ENCODE measurements around the gene KLRC4.
"Not testable (repeated sequence)": the region's sequence is repeated elsewhere in the genome, so short reads cannot be mapped to it uniquely, and the experiment has no call there.

The KLRC4 gene

DNA sequence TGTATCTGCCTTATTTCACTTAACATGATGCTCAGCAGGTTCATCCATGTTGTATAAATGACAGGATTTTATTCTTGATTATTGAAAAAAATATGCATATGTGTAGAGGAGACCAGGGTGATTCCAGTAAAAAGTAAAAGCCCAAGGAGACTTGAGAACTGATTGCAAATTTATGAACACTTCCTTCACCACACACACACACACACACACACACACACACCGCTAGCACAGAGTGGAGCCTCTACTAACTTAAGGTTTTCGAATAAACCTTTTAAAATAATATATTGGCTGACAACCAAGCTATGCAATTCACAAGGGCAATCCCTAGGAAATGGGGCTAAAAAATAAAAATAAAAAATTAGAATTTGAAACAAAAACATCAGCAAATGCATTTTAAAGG is 11.4 kb downstream of the KLRC4 start:
- no peak for DNase-seq (ENCODE audit: low spot score)
- TF ChIP-seq, protein P1, sequence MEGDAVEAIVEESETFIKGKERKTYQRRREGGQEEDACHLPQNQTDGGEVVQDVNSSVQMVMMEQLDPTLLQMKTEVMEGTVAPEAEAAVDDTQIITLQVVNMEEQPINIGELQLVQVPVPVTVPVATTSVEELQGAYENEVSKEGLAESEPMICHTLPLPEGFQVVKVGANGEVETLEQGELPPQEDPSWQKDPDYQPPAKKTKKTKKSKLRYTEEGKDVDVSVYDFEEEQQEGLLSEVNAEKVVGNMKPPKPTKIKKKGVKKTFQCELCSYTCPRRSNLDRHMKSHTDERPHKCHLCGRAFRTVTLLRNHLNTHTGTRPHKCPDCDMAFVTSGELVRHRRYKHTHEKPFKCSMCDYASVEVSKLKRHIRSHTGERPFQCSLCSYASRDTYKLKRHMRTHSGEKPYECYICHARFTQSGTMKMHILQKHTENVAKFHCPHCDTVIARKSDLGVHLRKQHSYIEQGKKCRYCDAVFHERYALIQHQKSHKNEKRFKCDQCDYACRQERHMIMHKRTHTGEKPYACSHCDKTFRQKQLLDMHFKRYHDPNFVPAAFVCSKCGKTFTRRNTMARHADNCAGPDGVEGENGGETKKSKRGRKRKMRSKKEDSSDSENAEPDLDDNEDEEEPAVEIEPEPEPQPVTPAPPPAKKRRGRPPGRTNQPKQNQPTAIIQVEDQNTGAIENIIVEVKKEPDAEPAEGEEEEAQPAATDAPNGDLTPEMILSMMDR (IDR thresholded peaks at IDR 0.05; ENCODE audit: extremely low read depth, missing control alignments): no peak

DNA sequence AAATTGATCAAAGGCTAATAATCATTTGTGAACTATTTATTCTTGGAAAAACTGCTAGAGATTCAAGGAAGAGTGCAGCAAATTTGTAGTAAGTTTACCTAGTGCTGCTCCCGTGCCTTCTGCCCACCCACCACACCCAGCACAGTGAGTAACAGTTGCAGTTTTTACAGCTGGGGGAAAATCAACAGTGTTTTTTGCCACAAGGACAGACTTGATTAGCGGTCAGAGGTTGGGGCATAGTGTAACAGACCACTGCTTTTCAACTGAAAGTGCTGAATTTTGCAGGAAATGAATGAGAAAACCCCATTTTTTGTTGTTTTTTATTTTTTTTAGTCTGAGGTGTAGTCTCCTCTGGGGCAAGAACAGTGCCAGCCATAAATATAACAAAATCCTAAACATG is 12.3 kb downstream of the KLRC4 start:
- TF ChIP-seq, protein P1 (IDR thresholded peaks at IDR 0.05; ENCODE audit: extremely low read depth, missing control alignments): no peak
- DNase-seq (ENCODE audit: low spot score): no peak

DNA sequence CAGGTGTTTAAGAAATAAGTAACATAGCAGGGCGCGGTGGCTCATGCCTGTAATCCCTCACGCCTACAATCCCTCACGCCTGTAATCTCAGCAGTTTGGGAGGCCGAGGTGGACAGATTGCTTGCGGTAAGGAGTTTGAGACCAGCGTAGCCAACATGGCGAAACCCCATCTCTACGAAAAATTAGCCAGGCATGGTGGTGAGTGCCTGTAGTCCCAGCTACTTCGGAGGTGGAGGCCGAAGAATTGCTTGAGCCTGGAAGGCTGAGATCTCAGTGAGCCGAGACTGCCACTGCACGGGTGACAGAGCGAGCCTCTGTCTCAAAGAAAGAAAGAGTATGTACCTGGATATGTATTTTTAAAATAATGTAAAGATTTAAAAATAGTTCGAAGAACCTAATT is 13.4 kb downstream of the KLRC4 start:
- not testable (repeated sequence) for DNase-seq (ENCODE audit: low spot score)

DNA sequence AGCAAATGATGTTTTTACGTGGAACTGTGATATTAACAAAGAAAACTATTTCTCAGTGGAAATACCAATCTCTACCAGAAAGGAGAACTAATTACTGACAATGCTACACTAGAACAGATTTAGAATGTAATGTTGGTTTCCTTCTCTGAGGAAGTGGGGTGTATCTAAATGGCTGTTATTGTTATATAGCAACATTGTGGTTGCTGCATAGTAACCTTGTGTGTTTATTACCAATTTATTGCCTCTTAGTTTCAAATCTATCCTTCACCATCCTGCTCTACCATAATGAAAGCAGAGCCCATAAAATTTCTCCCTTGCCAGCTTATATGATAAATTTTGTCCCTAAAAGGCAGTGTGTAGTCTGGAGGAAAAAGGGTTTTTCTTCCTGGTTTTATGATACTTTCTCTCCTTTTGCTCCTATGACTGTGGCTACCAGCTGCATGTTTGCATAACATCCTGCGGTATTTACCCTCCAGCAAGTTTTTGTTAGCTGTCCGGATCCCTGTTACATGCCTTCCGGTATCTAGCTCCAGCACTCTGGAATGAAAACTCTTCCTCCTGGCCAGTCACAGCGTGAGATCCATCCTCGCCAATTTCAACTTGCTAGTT is 14.1 kb downstream of the KLRC4 start:
- peak; percentile 36 for DNase-seq (ENCODE audit: low spot score)
- TF ChIP-seq, protein P1 (IDR thresholded peaks at IDR 0.05; ENCODE audit: extremely low read depth, missing control alignments): no peak

DNA sequence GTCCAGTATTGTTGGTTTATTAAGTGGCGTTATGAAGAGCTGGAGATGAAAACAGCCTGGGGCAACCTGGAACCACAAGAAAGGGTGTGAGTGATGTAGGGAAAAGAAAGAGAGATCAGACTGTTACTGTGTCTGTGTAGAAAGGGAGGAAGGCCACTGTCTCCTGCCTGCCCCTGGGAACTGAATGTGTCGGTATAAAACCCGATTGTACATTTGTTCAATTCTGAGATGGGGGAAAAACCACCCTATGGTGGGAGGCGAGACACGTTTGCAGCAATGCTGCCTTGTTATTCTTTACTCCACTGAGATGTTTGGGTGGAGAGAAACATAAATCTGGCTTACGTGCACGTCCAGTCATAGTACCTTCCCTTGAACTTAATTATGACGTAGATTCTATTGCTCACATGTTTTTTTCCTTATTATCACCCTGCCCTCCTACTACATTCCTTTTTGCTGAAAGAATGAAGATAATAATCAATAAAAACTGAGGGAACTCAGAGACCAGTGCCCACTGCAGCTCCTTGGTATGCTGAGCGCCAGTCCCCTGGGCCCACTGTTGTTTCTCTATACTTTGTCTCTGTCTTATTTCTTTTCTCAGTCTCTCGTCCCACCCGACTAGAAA is 14.9 kb downstream of the KLRC4 start:
- DNase-seq (ENCODE audit: low spot score): not testable (repeated sequence)

DNA sequence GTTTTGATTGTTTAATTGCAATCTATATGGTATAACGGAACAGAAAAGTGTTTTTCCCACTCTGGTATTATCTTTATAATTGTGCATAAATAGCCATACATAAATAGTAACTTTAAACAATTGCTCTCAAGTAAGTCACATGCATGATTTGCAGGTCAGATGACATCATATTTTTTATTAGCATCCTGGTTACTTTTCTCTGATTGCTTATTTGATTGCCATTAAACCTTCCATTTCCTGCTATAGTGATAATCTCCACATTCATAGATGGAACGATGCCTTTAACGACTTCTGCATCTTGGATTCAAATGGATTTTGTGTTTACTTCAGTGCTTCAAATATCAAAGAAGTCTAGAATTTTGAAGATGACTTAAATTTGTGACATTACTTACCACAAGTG is 16.3 kb downstream of the KLRC4 start:
- TF ChIP-seq, protein P1 (IDR thresholded peaks at IDR 0.05; ENCODE audit: extremely low read depth, missing control alignments): no peak
- no peak for DNase-seq (ENCODE audit: low spot score)

DNA sequence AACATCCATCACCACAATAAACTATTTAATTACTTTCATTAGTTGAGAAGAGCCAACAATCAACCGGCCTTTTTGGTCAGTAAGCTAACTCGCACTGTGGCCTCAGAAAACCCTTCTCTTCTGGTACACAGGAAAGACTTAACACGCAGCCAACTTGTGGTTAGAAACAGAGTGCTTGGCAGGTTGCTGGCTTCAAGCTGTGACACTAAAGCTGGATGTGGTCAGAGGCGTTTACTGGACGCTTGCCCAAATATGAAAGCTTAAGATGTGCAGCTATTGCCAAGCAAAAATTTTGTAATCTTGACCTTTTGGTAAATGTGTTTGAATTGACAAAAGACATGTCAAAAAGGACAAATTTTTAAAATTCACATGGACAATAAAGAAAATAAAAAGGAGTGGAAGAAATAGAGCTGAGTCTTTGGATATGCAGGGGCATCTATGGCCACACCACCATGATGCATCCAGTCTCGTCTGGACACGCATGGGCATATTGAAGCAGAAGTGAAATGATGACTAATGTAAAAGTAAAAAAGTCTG is 17.1 kb downstream of the KLRC4 start:
- peak; percentile 21 for DNase-seq (ENCODE audit: low spot score)
- TF ChIP-seq, protein P1 (IDR thresholded peaks at IDR 0.05; ENCODE audit: extremely low read depth, missing control alignments): no peak

DNA sequence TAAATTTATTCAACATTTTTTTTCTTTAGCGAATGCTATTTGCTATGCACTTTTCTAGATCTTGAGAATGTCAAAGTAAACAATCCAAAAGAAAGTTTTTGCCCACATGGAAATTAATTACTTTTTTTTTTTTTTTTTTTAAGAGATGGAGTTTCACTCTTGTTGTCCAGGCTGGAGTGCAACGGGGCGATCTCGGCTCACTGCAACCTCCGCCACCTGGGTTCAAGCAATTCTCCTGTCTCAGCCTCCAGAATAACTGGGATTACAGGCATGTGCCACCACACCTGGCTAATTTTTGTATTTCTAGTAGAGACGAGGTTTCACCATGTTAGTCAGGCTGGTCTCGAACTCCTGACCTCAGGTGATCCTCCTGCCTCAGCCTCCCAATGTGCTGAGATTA is 18.6 kb downstream of the KLRC4 start:
- DNase-seq (ENCODE audit: low spot score): not testable (repeated sequence)

DNA sequence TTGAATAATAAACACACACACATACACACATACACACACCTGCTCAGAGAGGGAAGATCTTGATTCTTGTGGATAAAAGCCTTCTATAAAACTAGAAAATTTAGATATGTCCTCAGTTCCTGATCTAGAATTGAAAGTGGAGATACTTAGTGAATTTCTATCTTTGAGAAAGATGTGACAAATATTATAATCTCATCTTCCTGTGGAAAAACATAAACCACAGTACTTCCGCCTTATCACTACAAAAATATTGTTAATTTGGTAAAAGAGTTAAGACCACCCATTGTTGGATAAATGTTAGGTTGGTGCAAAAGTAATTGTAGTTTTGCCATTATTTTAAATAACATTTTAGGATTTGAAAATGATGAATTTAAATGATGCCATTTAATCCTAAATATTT is 19.7 kb downstream of the KLRC4 start, which contains the start of gene KLRK1:
Gene KLRK1, minus strand, starts transcription at position 138 of the 400 bp plus-strand sequence. CDS start 1,231 bp downstream, outside the sequence.
- DNase-seq (ENCODE audit: low spot score): no peak

More for the DNA sequence above, 19.7 kb downstream of the KLRC4 start, which contains the start of gene KLRK1:
- TF ChIP-seq, protein P1 (IDR thresholded peaks at IDR 0.05; ENCODE audit: extremely low read depth, missing control alignments): no peak
